H1 (cell line): ENCODE data around the gene SLITRK3. TPM values are rescaled to one million over a fixed set of nuclear protein-coding genes. Genes with fewer than 3 reads are reported as not detected.

Experiments
- CTCF ChIA-PET: fragments of 300-600 bp; sonication (Branson Sonifier 250); formaldehyde crosslinking; loops from one replicate; lab custom pipeline; 2021; ENCODE audit not compliant: partially characterized antibody; lab: Charles Lee
- POLR2A ChIA-PET: fragments of 300-600 bp; sonication (Branson Sonifier 250); formaldehyde crosslinking; loops from one replicate; lab custom pipeline; 2021; ENCODE audit warnings: inconsistent platforms; ENCODE audit not compliant: partially characterized antibody; lab: Charles Lee
- DNase-seq, 2 experiments: peaks; one replicate each; pipeline versions ENCODE4 v3.0.0 to v3.0.0-alpha.2; 2010 to 2022; ENCODE audit warnings: low spot score in 2 of 2, low read depth in 1 of 2, mixed read lengths in 1 of 2
- FAIRE-seq: peaks from 2 replicates; lab custom pipeline; 2011; peaks lifted over from hg19 to GRCh38; lab: Jason Lieb, UNC
- H2AFZ ChIP-seq: 2 replicates; pipeline ENCODE4 v1.8.1; 2012; ENCODE audit warnings: low read length, inconsistent platforms
- H2AK5ac ChIP-seq: 2 replicates; pipeline ENCODE4 v1.6.1; 2013; ENCODE audit warnings: low read depth, low read length
- H2BK120ac ChIP-seq: replicated peaks from 2 replicates; pipeline ENCODE3; 2013; ENCODE audit warnings: low read depth, low read length, inconsistent platforms
- H2BK12ac ChIP-seq: 2 replicates; pipeline ENCODE4 v1.6.1; 2013; ENCODE audit warnings: low read depth, low read length
- H2BK15ac ChIP-seq: 2 replicates; pipeline ENCODE4 v1.6.1; 2013; ENCODE audit warnings: low read length
- H2BK20ac ChIP-seq: 2 replicates; pipeline ENCODE4 v1.6.1; 2013; ENCODE audit warnings: low read length
- H2BK5ac ChIP-seq: 2 replicates; pipeline ENCODE4 v1.6.1; 2013; ENCODE audit warnings: low read depth, low read length
- H3K14ac ChIP-seq: 2 replicates; pipeline ENCODE4 v1.6.1; 2013; ENCODE audit warnings: inconsistent platforms; ENCODE audit not compliant: insufficient read length
- H3K18ac ChIP-seq: 2 replicates; pipeline ENCODE4 v1.6.1; 2013; ENCODE audit warnings: low read length; ENCODE audit errors: extremely low read depth
- H3K23ac ChIP-seq: 2 replicates; pipeline ENCODE4 v1.6.1; 2013; ENCODE audit warnings: inconsistent platforms; ENCODE audit not compliant: insufficient read length
- H3K23me2 ChIP-seq: 2 replicates; pipeline ENCODE4 v1.6.1; 2013; ENCODE audit warnings: low read depth, low read length
- H3K27ac ChIP-seq: 2 replicates; pipeline ENCODE4 v1.6.1; 2011; ENCODE audit warnings: low read depth, low read length, inconsistent platforms
- H3K27me3 ChIP-seq, 4 experiments: replicated peaks in 1 of 4; 1 replicate in 1 of 4; 2 replicates in 3 of 4; pipeline versions ENCODE4 v1.6.1 to v1.8.1; 2011 to 2013; ENCODE audit warnings: low read length in 3 of 4, mild to moderate bottlenecking in 3 of 4, inconsistent platforms in 2 of 4, mixed read lengths in 2 of 4, moderate library complexity in 1 of 4; ENCODE audit not compliant: control insufficient read depth in 3 of 4, insufficient read depth in 3 of 4; ENCODE audit errors: extremely low read depth in 1 of 4
- H3K36me3 ChIP-seq, 4 experiments: 2 replicates each; pipeline versions ENCODE4 v1.6.1 to v1.8.1; 2011 to 2013; ENCODE audit warnings: mild to moderate bottlenecking in 4 of 4, low read length in 3 of 4, moderate library complexity in 2 of 4, control low read depth in 1 of 4, inconsistent platforms in 1 of 4; ENCODE audit not compliant: insufficient read depth in 4 of 4, control insufficient read depth in 2 of 4
- H3K4ac ChIP-seq: replicated peaks from 2 replicates; pipeline ENCODE3; 2013; ENCODE audit warnings: low read length, low read depth, mixed read lengths, inconsistent platforms; ENCODE audit not compliant: insufficient read length
- H3K4me1 ChIP-seq, 4 experiments: replicated peaks in 1 of 4; 1 replicate in 1 of 4; 2 replicates in 3 of 4; pipeline versions ENCODE4 v1.6.1 to v1.8.1; 2011 to 2013; ENCODE audit warnings: low read length in 3 of 4, inconsistent platforms in 2 of 4, mixed read lengths in 1 of 4; ENCODE audit not compliant: insufficient read depth in 4 of 4, control insufficient read depth in 3 of 4
- H3K4me2 ChIP-seq, 2 experiments: 2 replicates each; pipeline versions ENCODE4 v1.6.1 to v1.8.1; 2011 to 2013; ENCODE audit warnings: low read depth in 2 of 2, low read length in 2 of 2, control low read depth in 1 of 2, inconsistent platforms in 1 of 2, mild to moderate bottlenecking in 1 of 2; ENCODE audit not compliant: insufficient read depth in 1 of 2
- H3K4me3 ChIP-seq, 4 experiments: fragments of 200-600, 300-600 bp in 1 of 4; sonication (generic), shearing (Covaris generic), sonication (Bioruptor Twin) in 1 of 4; 2 replicates each; pipeline versions ENCODE4 v1.5.1 to v1.8.1; 2011 to 2016; ENCODE audit warnings: low read length in 4 of 4, low read depth in 3 of 4, control low read depth in 2 of 4, inconsistent platforms in 2 of 4, mild to moderate bottlenecking in 2 of 4, mixed read lengths in 1 of 4, moderate library complexity in 1 of 4; ENCODE audit not compliant: insufficient read depth in 2 of 4; ENCODE audit errors: extremely low read depth in 1 of 4
- H3K56ac ChIP-seq: replicated peaks from 2 replicates; pipeline ENCODE3; 2013; ENCODE audit warnings: low read depth, mild to moderate bottlenecking, mixed read lengths, low read length, inconsistent platforms; ENCODE audit not compliant: insufficient read length
- H3K79me1 ChIP-seq: 2 replicates; pipeline ENCODE4 v1.6.1; 2013; ENCODE audit warnings: low read depth, low read length, control low read depth
- H3K79me2 ChIP-seq, 2 experiments: 2 replicates each; pipeline versions ENCODE4 v1.6.1 to v1.8.1; 2012 to 2013; ENCODE audit warnings: low read length in 2 of 2, mild to moderate bottlenecking in 2 of 2, inconsistent platforms in 1 of 2; ENCODE audit not compliant: insufficient read depth in 2 of 2, control insufficient read depth in 1 of 2
- H3K9ac ChIP-seq, 4 experiments: replicated peaks in 1 of 4; 1 replicate in 1 of 4; 2 replicates in 3 of 4; pipeline versions ENCODE4 v1.6.1 to v1.8.1; 2011 to 2013; ENCODE audit warnings: low read depth in 3 of 4, low read length in 3 of 4, control low read depth in 2 of 4, mild to moderate bottlenecking in 2 of 4, moderate library complexity in 2 of 4, inconsistent platforms in 1 of 4; ENCODE audit errors: extremely low read depth in 1 of 4
- H3K9me3 ChIP-seq, 2 experiments: 2 replicates each; pipeline versions ENCODE4 v1.6.1 to v1.8.1; 2012 to 2013; ENCODE audit warnings: mild to moderate bottlenecking in 2 of 2, moderate library complexity in 2 of 2, control low read depth in 1 of 2, inconsistent platforms in 1 of 2, low read depth in 1 of 2, low read length in 1 of 2, mixed read lengths in 1 of 2; ENCODE audit not compliant: insufficient read depth in 2 of 2
- H4K20me1 ChIP-seq, 2 experiments: replicated peaks in 1 of 2; 2 replicates each; pipeline versions ENCODE3 to v1.8.1; 2011 to 2013; ENCODE audit warnings: inconsistent platforms in 2 of 2, low read length in 2 of 2, mild to moderate bottlenecking in 1 of 2; ENCODE audit not compliant: insufficient read depth in 2 of 2, control insufficient read depth in 1 of 2
- H4K5ac ChIP-seq: 2 replicates; pipeline ENCODE4 v1.6.1; 2013; ENCODE audit warnings: low read length, low read depth, mixed read lengths, inconsistent platforms; ENCODE audit not compliant: insufficient read length
- H4K8ac ChIP-seq: 2 replicates; pipeline ENCODE4 v1.8.0; 2013; ENCODE audit warnings: mild to moderate bottlenecking, moderate library complexity, low read length, inconsistent platforms; ENCODE audit not compliant: insufficient read depth; ENCODE audit errors: extremely low read depth
- H4K91ac ChIP-seq: replicated peaks from 2 replicates; pipeline ENCODE3; 2013; ENCODE audit warnings: low read length, mixed read lengths, inconsistent platforms; ENCODE audit not compliant: insufficient read length
- CEBPB ChIP-seq: IDR thresholded peaks from 2 replicates; pipeline ENCODE4 v1.6.1; 2012; ENCODE audit warnings: low read depth, low read length
- GTF2F1 ChIP-seq: IDR thresholded peaks from 2 replicates; pipeline ENCODE4 v1.6.1; 2012; ENCODE audit warnings: low read depth, low read length, improper control_type of control experiment, borderline replicate concordance
- KDM4A ChIP-seq: IDR thresholded peaks from one replicate; pipeline ENCODE4 v1.7.1; 2012; ENCODE audit warnings: low read depth, mild to moderate bottlenecking, moderate library complexity, low read length, inconsistent platforms; ENCODE audit not compliant: severe bottlenecking
- NANOG ChIP-seq: IDR thresholded peaks from 2 replicates; pipeline ENCODE4 v1.6.1; 2011; ENCODE audit warnings: low read length, low read depth, mild to moderate bottlenecking, inconsistent platforms; ENCODE audit not compliant: insufficient read depth, poor library complexity, severe bottlenecking
- PHF8 ChIP-seq: fragments of 200-600 bp; sonication (generic); conservative IDR thresholded peaks from 2 replicates; pipeline ENCODE4 v1.7.1; 2012; ENCODE audit warnings: low read depth, mild to moderate bottlenecking, inconsistent platforms, low read length, moderate library complexity
- POLR2A ChIP-seq, 2 experiments: IDR thresholded peaks; 1 replicate in 1 of 2; 2 replicates in 1 of 2; pipeline ENCODE4 v1.6.1; 2011; ENCODE audit warnings: low read depth in 2 of 2, low read length in 2 of 2, mild to moderate bottlenecking in 2 of 2; ENCODE audit errors: control extremely low read depth in 1 of 2
- POU5F1 ChIP-seq: IDR thresholded peaks from 2 replicates; pipeline ENCODE4 v1.6.1; 2011; ENCODE audit warnings: low read depth, mild to moderate bottlenecking, low read length, moderate library complexity
- RBBP5 ChIP-seq: IDR thresholded peaks from 2 replicates; pipeline ENCODE4 v1.7.1; 2012; ENCODE audit warnings: low read depth, mild to moderate bottlenecking, inconsistent platforms, low read length, moderate library complexity, borderline replicate concordance
- SP1 ChIP-seq: IDR thresholded peaks from 2 replicates; pipeline ENCODE4 v1.6.1; 2011; ENCODE audit warnings: low read depth, low read length
- SP4 ChIP-seq: IDR thresholded peaks from 2 replicates; pipeline ENCODE4 v1.6.1; 2012; ENCODE audit warnings: low read length, inconsistent platforms
- TBP ChIP-seq: IDR thresholded peaks from 2 replicates; pipeline ENCODE4 v1.6.1; 2011; ENCODE audit warnings: low read depth, low read length, improper control_type of control experiment
- TCF12 ChIP-seq: IDR thresholded peaks from 2 replicates; pipeline ENCODE4 v1.6.1; 2011; ENCODE audit warnings: low read depth, mild to moderate bottlenecking, low read length
- WGBS, 2 experiments: shearing (Covaris generic) in 1 of 2; methylation state at CpG; one replicate each; pipeline versions ENCODE4 v1.1.6 to v1.1.7; 2013 to 2015; ENCODE audit warnings: low lambda C conversion rate in 2 of 2, mixed read lengths in 2 of 2, inconsistent platforms in 1 of 2, low coverage in 1 of 2, missing lambda C conversion rate in 1 of 2; ENCODE audit not compliant: insufficient replicate concordance in 2 of 2, insufficient coverage in 1 of 2, insufficient read length in 1 of 2; ENCODE audit errors: extremely low coverage in 1 of 2, missing lambda C conversion rate in 1 of 2; 5-methylcytosine and 5-hydroxymethylcytosine counted together
- polyA plus RNA-seq, 7 experiments: library from polyadenylated mRNA; depleted of rRNA in 3 of 7; stranded (reverse) in 5 of 7; unstranded in 2 of 7; fragments of >200 nt in 5 of 7; fragments of 200-250 nt in 2 of 7; gene quantifications; 1 replicate in 5 of 7; 2 replicates in 1 of 7; 4 replicates in 1 of 7; pipeline versions ENCODE4 v1.2.1 to v1.2.3, GENCODE V29; 2011 to 2013; ENCODE audit warnings: missing spikeins in 2 of 7, mixed read lengths in 2 of 7
- total RNA-seq: library from RNA; stranded (reverse); fragmentation: NEBNext Ultra II Directional; extraction: Animal tissue kit (Norgen Biotek cat#: 25700); gene quantifications from 2 replicates; pipeline ENCODE4 v1.2.1, GENCODE V29; 2021

SLITRK3 gene
- total and polyA plus RNA-seq, 2 of the 8 experiments (the other 6 are each of a cell fraction or from before 2014, with no cell fraction given), result 0.71 to 3.4 TPM

DNA sequence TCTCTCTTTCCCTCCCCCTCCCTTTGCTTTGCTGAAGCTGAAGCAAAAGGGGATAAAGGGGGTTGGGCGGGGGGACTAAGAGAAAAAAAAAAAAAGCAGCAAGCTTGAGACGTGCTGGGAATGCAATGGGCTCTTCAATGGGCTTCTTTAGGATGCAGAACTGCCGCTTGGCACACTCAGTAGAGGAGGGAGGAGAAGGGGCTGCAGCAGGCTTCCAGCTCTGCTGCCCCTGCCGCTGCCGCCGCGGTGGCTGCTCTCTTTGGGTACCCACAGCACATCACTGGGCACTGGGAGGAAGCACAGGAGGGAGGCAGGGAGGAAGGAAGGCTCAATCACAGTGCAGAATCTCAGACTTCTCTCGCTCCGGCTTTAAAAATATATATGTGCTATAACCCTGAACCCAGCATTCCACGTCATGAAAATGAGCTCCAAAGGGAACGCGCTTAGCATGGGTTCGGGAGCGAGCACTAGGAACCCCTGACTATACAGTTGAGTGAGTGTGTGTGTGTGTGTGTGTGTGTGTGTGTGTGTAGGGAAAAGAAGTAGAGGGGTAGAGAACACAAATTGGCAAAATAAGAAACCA lies 3.5 kb downstream of the SLITRK3 start:
- FAIRE-seq (no peak), DNase-seq (peak; percentile 59 to 76)
- 0 out of 2 replicates have a peak overlapping the region, but pooled peaks have one; percentile 31 for H2BK15ac ChIP-seq
- H3K36me3 ChIP-seq, result no peaks in the 10 kb centered on the region
- H2BK120ac ChIP-seq, result no peak overlapping the region
- ChIA-PET CTCF (interaction anchor here (0.6 to 2.3 kb wide), 6 partner anchors 15 to 851 kb away, joined by 3 to 9 read pairs (median 3); no protein-coding TSS in a partner anchor), POLR2A (interaction anchor here (0.7 kb wide), 1 partner anchor 969 kb away, joined by 3 read pairs; no protein-coding TSS in a partner anchor)
- peak overlapping the region; percentile 72 for H4K5ac ChIP-seq
- no peak overlapping the region for H3K27ac ChIP-seq
- no peak overlapping the region for H3K23ac ChIP-seq
- H4K20me1 ChIP-seq, result no peaks in the 10 kb centered on the region
- H2AFZ ChIP-seq, result no peak overlapping the region
- peak overlapping the region; percentile 87 to 99 for H3K4me2 ChIP-seq
- H3K23me2 ChIP-seq, result peaks cover 33% of the 10 kb centered on the region
- H4K91ac ChIP-seq, result no peak overlapping the region
- H2BK12ac ChIP-seq, result no peak overlapping the region
- H2AK5ac ChIP-seq, result no peak overlapping the region
- H3K9me3 ChIP-seq, result no peaks in the 10 kb centered on the region
- H3K4ac ChIP-seq, result no peak overlapping the region
- H3K4me3 ChIP-seq, result peak overlapping the region; percentile 83 to 85 (median 83)
- H3K56ac ChIP-seq, result no peak overlapping the region
- no peak overlapping the region; the same call in 1 of the 2 replicates for H2BK5ac ChIP-seq
- H3K18ac ChIP-seq, result peak overlapping the region; percentile 99
- H3K4me1 ChIP-seq, result peaks cover 0 to 13% (median 4%) of the 10 kb centered on the region in 4 experiments; a peak in 6 of 7 replicates
- WGBS, 2 experiments, result 5% methylated on average over 9 of the region's 14 CpGs; no CpG with 5 or more reads in 1 of the 2 experiments
- H2BK20ac ChIP-seq, result no peak overlapping the region
- H3K9ac ChIP-seq, result peak overlapping the region in 1 of 4 experiments; percentile 24; a peak in 1 of 7 replicates
- H3K79me2 ChIP-seq, result no peaks in the 10 kb centered on the region
- no peaks in the 10 kb centered on the region; the same call in 1 of the 2 replicates for H3K79me1 ChIP-seq
- no peak overlapping the region for H4K8ac ChIP-seq
- peaks cover 5 to 36% (median 33%) of the 10 kb centered on the region in 4 experiments for H3K27me3 ChIP-seq
- no peak overlapping the region for H3K14ac ChIP-seq
- TF ChIP-seq KDM4A (peak; percentile 52), POU5F1 (peak; percentile 80; the same call in 1 of the 2 replicates), PHF8 (0 out of 2 replicates have a peak, but pooled peaks have one; percentile 43), SP1 (peak; percentile 71), NANOG (peak; percentile 91), TCF12 (no peak), CEBPB (no peak), SP4 (no peak), RBBP5 (peak; percentile 91; the same call in 1 of the 2 replicates), POLR2A (IDR thresholded peaks at IDR 0.05; ENCODE audit: control extremely low read depth in 1 of 2, low read depth in 2 of 2, low read length in 2 of 2) (peak; percentile 25 to 72), GTF2F1 (no peak), TBP (peak; percentile 70)
